ENCODE data around the gene DHRS7C. TPM values are rescaled to one million over a fixed set of nuclear protein-coding genes. Genes with fewer than 3 reads are reported as not detected.

Gene DHRS7C
- total and polyA plus RNA-seq, 4 experiments from 2014 or later: not detected

GRCh38 chr17:9772658-9773057 lies 18.7 kb downstream of the DHRS7C start:
- Histone ChIP-seq H3K36me3 (ENCODE audit: insufficient read depth, low read length) (no peaks in the 10 kb centered on the region), H3K4me1 (ENCODE audit: insufficient read depth, low read length) (no peaks in the 10 kb centered on the region), H3K27ac (ENCODE audit: low read depth, low read length) (no peak overlapping the region), H3K4me3 (ENCODE audit: low read length in 2 of 2) (no peak overlapping the region), H3K9me3 (ENCODE audit: control insufficient read depth in 1 of 2, low read length in 2 of 2) (no peaks in the 10 kb centered on the region), H3K27me3 (ENCODE audit: insufficient read depth, low read length) (no peaks in the 10 kb centered on the region)
- ChIA-PET POLR2A (ENCODE audit: partially characterized antibody) (no interaction called here), CTCF (ENCODE audit: partially characterized antibody) (no interaction called here)
- no peak overlapping the region for H3K4me3 Mint-ChIP-seq
- peaks cover 0 to 2% (median 0%) of the 10 kb centered on the region in 4 donors for H3K4me1 Mint-ChIP-seq
- H3K27ac Mint-ChIP-seq: no peak overlapping the region
- H3K9me3 Mint-ChIP-seq: no peaks in the 10 kb centered on the region
- peaks cover 5 to 6% of the 10 kb centered on the region in 2 donors for H3K27me3 Mint-ChIP-seq
- intact Hi-C loops (cut with micrococcal nuclease): no loop called here
- DNase-seq: no peak
- H3K36me3 Mint-ChIP-seq: no peaks in the 10 kb centered on the region

DNA sequence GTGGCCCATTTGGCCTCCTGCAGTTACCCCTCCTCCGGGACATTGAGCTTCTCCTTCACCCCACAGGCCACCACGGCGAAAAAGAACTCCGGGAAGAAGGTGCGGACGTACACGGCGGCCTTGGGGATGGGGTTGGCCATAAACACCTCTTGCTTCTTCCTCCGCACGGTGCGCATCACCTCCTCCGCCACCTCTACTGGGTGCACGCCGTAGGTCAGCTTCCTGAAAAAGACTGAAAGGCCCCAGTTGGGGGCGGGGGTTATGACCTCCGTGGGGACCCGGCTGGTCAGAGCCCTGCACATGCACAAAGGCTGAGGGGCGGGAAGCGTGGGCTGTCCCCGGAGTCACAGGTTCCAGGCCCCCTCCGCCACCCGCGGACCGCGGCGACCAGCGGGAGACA lies 19.9 kb downstream of the DHRS7C start:
- Histone ChIP-seq H3K36me3 (ENCODE audit: insufficient read depth, low read length) (no peaks in the 10 kb centered on the region), H3K4me3 (ENCODE audit: low read length in 2 of 2) (no peak overlapping the region), H3K4me1 (ENCODE audit: insufficient read depth, low read length) (no peaks in the 10 kb centered on the region), H3K9me3 (ENCODE audit: control insufficient read depth in 1 of 2, low read length in 2 of 2) (no peaks in the 10 kb centered on the region), H3K27ac (ENCODE audit: low read depth, low read length) (no peak overlapping the region), H3K27me3 (ENCODE audit: insufficient read depth, low read length) (no peaks in the 10 kb centered on the region)
- CTCF ChIA-PET (ENCODE audit: partially characterized antibody): interaction anchor here (1.0 kb wide), 1 partner anchor 43 kb away, joined by 3 read pairs; no protein-coding TSS in a partner anchor
- Mint-ChIP-seq H3K27me3 (peaks cover 4 to 7% of the 10 kb centered on the region in 2 donors), H3K27ac (no peak overlapping the region), H3K36me3 (no peaks in the 10 kb centered on the region), H3K4me1 (peaks cover 0 to 2% (median 0%) of the 10 kb centered on the region in 4 donors), H3K4me3 (no peak overlapping the region), H3K9me3 (no peaks in the 10 kb centered on the region)
- intact Hi-C loops (cut with micrococcal nuclease): no loop called here
- POLR2A ChIA-PET (ENCODE audit: partially characterized antibody): no interaction called here
- DNase-seq: no peak

DNA sequence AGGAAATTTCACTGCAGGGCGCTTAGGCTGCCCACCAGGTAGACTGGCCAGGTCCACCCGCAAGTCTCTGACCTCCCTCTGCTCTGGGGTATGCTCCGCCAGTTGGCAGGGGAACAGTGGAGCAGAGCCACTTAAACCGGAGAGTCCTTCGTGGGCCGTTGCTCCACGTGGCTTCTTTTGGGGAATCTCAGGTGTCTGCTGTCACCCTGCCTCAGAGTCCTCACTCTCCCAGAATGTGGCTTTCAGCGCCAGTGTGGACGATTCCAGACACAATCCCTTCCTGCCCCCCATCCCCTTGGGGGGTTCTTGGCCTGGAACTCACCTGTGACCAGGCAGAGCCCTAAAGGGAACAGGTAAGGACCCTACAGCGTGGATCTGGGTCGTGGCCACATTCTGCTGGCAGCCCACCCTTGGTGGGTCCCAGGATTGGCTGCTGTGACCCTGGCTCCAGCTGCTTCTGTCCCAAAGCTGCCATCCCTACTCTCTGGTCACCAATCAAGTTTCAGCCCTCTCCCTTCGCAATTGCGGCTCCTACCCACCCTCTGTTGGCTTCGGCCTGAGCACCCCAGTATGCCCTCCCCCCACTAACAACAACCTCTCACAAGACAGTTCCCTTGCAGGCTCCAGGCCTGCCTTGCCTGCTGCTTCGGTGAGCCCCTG lies 22.2 kb downstream of the DHRS7C start:
- CTCF ChIA-PET (ENCODE audit: partially characterized antibody): interaction anchor here (0.7 to 2.1 kb wide), 6 partner anchors 10 to 56 kb away, joined by 3 to 6 read pairs (median 3); no protein-coding TSS in a partner anchor
- H3K27ac Mint-ChIP-seq: no peak overlapping the region
- H3K9me3 Mint-ChIP-seq: no peaks in the 10 kb centered on the region
- H3K4me1 Mint-ChIP-seq: peaks cover 0 to 2% (median 0%) of the 10 kb centered on the region in 4 donors
- DNase-seq: no peak
- no peak overlapping the region for H3K4me3 Mint-ChIP-seq
- no peaks in the 10 kb centered on the region for H3K27me3 ChIP-seq (ENCODE audit: insufficient read depth, low read length)
- no peaks in the 10 kb centered on the region for H3K36me3 Mint-ChIP-seq
- H3K36me3 ChIP-seq (ENCODE audit: insufficient read depth, low read length): no peaks in the 10 kb centered on the region
- no peaks in the 10 kb centered on the region for H3K9me3 ChIP-seq (ENCODE audit: control insufficient read depth in 1 of 2, low read length in 2 of 2)
- H3K27me3 Mint-ChIP-seq: peaks cover 9 to 14% of the 10 kb centered on the region in 2 donors
- H3K4me3 ChIP-seq (ENCODE audit: low read length in 2 of 2): no peak overlapping the region
- intact Hi-C loops (cut with micrococcal nuclease): loop anchor here (10.0 kb wide), 1 partner anchor 194 kb away; the partner anchor contains the start of genes CFAP52 and STX8
- POLR2A ChIA-PET (ENCODE audit: partially characterized antibody): no interaction called here
- H3K4me1 ChIP-seq (ENCODE audit: insufficient read depth, low read length): no peaks in the 10 kb centered on the region
- H3K27ac ChIP-seq (ENCODE audit: low read depth, low read length): no peak overlapping the region

GRCh38 chr17:9768381-9768934 lies 22.9 kb downstream of the DHRS7C start:
- H3K27ac Mint-ChIP-seq: peak overlapping the region in 1 of 7 donors; percentile 26
- Histone ChIP-seq H3K9me3 (ENCODE audit: control insufficient read depth in 1 of 2, low read length in 2 of 2) (no peaks in the 10 kb centered on the region), H3K36me3 (ENCODE audit: insufficient read depth, low read length) (no peaks in the 10 kb centered on the region), H3K27me3 (ENCODE audit: insufficient read depth, low read length) (no peaks in the 10 kb centered on the region), H3K27ac (ENCODE audit: low read depth, low read length) (no peak overlapping the region), H3K4me3 (ENCODE audit: low read length in 2 of 2) (no peak overlapping the region), H3K4me1 (ENCODE audit: insufficient read depth, low read length) (no peaks in the 10 kb centered on the region)
- ChIA-PET POLR2A (ENCODE audit: partially characterized antibody) (no interaction called here), CTCF (ENCODE audit: partially characterized antibody) (interaction anchor here (0.6 to 2.1 kb wide), 6 partner anchors 9 to 55 kb away, joined by 3 to 6 read pairs (median 3); no protein-coding TSS in a partner anchor)
- peaks cover 11 to 14% of the 10 kb centered on the region in 2 donors for H3K27me3 Mint-ChIP-seq
- no peaks in the 10 kb centered on the region for H3K9me3 Mint-ChIP-seq
- intact Hi-C loops (cut with micrococcal nuclease): loop anchor here (10.0 kb wide), 1 partner anchor 194 kb away; the partner anchor contains the start of genes CFAP52 and STX8
- peaks cover 0 to 2% (median 0%) of the 10 kb centered on the region in 4 donors for H3K4me1 Mint-ChIP-seq
- H3K4me3 Mint-ChIP-seq: no peak overlapping the region
- peak in 3 of 5 donors; percentile 12 to 19 (median 14) for DNase-seq
- no peaks in the 10 kb centered on the region for H3K36me3 Mint-ChIP-seq

DNA sequence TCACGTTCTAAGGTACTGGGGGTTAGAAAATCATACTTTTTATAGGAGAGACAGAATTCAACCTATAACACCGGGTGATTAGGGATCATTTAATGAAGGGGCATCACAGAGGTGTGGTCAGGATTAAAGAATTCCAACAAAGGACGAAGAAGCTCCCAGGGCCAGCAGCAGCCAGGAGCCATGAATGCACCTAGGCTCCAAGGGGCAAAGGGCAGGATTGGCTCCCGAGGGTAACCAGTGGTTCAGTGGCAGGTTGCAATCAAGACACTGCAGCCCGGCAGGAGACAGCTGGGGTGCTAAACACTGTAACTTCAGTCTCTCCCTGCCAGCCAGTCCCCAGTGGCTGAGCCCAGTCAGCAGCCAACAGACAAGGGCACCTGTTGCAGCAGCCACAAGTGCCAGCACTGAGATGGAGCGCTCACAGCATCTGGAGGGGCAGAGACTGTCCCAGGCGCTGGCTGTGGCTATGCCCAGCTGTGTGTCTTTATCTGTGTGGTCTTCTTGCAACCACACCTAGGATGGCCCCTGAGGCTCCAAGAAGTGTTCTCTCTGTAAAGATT lies 23.9 kb downstream of the DHRS7C start:
- DNase-seq: no peak
- Mint-ChIP-seq H3K4me1 (peaks cover 0 to 2% (median 0%) of the 10 kb centered on the region in 4 donors), H3K4me3 (no peak overlapping the region), H3K27ac (no peak overlapping the region), H3K36me3 (no peaks in the 10 kb centered on the region), H3K9me3 (no peaks in the 10 kb centered on the region), H3K27me3 (peaks cover 12 to 17% of the 10 kb centered on the region in 2 donors)
- no peaks in the 10 kb centered on the region for H3K4me1 ChIP-seq (ENCODE audit: insufficient read depth, low read length)
- intact Hi-C loops (cut with micrococcal nuclease): loop anchor here (10.0 kb wide), 1 partner anchor 193 kb away; the partner anchor contains the start of genes CFAP52 and STX8
- H3K36me3 ChIP-seq (ENCODE audit: insufficient read depth, low read length): no peaks in the 10 kb centered on the region
- ChIA-PET CTCF (ENCODE audit: partially characterized antibody) (interaction anchor here (2.1 kb wide), 1 partner anchor 35 kb away, joined by 5 read pairs; no protein-coding TSS in a partner anchor), POLR2A (ENCODE audit: partially characterized antibody) (no interaction called here)
- no peaks in the 10 kb centered on the region for H3K9me3 ChIP-seq (ENCODE audit: control insufficient read depth in 1 of 2, low read length in 2 of 2)
- no peak overlapping the region for H3K27ac ChIP-seq (ENCODE audit: low read depth, low read length)
- H3K27me3 ChIP-seq (ENCODE audit: insufficient read depth, low read length): no peaks in the 10 kb centered on the region
- H3K4me3 ChIP-seq (ENCODE audit: low read length in 2 of 2): no peak overlapping the region

GRCh38 chr17:9766970-9767369 lies 24.4 kb downstream of the DHRS7C start:
- H3K27ac ChIP-seq (ENCODE audit: low read depth, low read length): no peak overlapping the region
- CTCF ChIA-PET (ENCODE audit: partially characterized antibody): interaction anchor here (2.1 kb wide), 1 partner anchor 35 kb away, joined by 5 read pairs; no protein-coding TSS in a partner anchor
- H3K4me3 ChIP-seq (ENCODE audit: low read length in 2 of 2): no peak overlapping the region
- H3K27ac Mint-ChIP-seq: no peak overlapping the region
- H3K36me3 Mint-ChIP-seq: no peaks in the 10 kb centered on the region
- POLR2A ChIA-PET (ENCODE audit: partially characterized antibody): no interaction called here
- H3K36me3 ChIP-seq (ENCODE audit: insufficient read depth, low read length): no peaks in the 10 kb centered on the region
- H3K4me1 ChIP-seq (ENCODE audit: insufficient read depth, low read length): no peaks in the 10 kb centered on the region
- DNase-seq: no peak
- intact Hi-C loops (cut with micrococcal nuclease): loop anchor here (10.0 kb wide), 1 partner anchor 192 kb away; the partner anchor contains the start of genes CFAP52 and STX8
- H3K4me3 Mint-ChIP-seq: no peak overlapping the region
- H3K9me3 Mint-ChIP-seq: no peaks in the 10 kb centered on the region
- peaks cover 0 to 2% (median 0%) of the 10 kb centered on the region in 4 donors for H3K4me1 Mint-ChIP-seq
- H3K27me3 Mint-ChIP-seq: peaks cover 12 to 21% of the 10 kb centered on the region in 2 donors
- no peaks in the 10 kb centered on the region for H3K9me3 ChIP-seq (ENCODE audit: control insufficient read depth in 1 of 2, low read length in 2 of 2)
- H3K27me3 ChIP-seq (ENCODE audit: insufficient read depth, low read length): no peaks in the 10 kb centered on the region

DNA sequence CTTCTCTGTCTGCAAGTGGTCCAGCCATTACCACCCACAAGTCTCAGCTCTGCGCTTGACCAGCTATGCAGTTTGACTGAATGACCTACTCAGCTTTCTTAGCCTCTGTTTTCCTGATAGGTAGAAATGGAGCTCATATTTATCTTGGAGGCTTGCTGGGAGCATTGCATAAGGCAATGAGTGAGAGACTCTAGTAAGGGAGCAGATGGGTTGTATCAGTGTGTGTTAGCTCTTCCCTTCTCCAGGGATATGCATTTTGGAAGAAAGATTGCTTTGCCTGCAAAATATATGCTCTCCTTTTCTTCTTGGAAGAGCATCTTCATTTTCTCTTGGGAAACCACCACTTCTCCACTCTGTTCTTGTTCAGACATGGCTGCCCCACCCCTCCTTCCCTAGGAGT lies 26.1 kb downstream of the DHRS7C start:
- no peak overlapping the region for H3K4me3 ChIP-seq (ENCODE audit: low read length in 2 of 2)
- H3K9me3 ChIP-seq (ENCODE audit: control insufficient read depth in 1 of 2, low read length in 2 of 2): no peaks in the 10 kb centered on the region
- H3K27ac Mint-ChIP-seq: no peak overlapping the region
- no peak overlapping the region for H3K27ac ChIP-seq (ENCODE audit: low read depth, low read length)
- no peak overlapping the region for H3K4me3 Mint-ChIP-seq
- intact Hi-C loops (cut with micrococcal nuclease): loop anchor here (10.0 kb wide), 1 partner anchor 191 kb away; the partner anchor contains the start of genes CFAP52 and STX8
- H3K36me3 Mint-ChIP-seq: no peaks in the 10 kb centered on the region
- ChIA-PET CTCF (ENCODE audit: partially characterized antibody) (interaction anchor here (1.6 kb wide), 1 partner anchor 14 kb away, joined by 4 read pairs; no protein-coding TSS in a partner anchor), POLR2A (ENCODE audit: partially characterized antibody) (no interaction called here)
- peaks cover 0 to 2% (median 0%) of the 10 kb centered on the region in 4 donors for H3K4me1 Mint-ChIP-seq
- no peaks in the 10 kb centered on the region for H3K4me1 ChIP-seq (ENCODE audit: insufficient read depth, low read length)
- no peak for DNase-seq
- H3K9me3 Mint-ChIP-seq: no peaks in the 10 kb centered on the region
- H3K36me3 ChIP-seq (ENCODE audit: insufficient read depth, low read length): no peaks in the 10 kb centered on the region
- H3K27me3 Mint-ChIP-seq: peaks cover 12 to 21% of the 10 kb centered on the region in 2 donors
- H3K27me3 ChIP-seq (ENCODE audit: insufficient read depth, low read length): no peaks in the 10 kb centered on the region
